HepG2 (cell line): Measurements from ENCODE around the gene ZFAND2A. TPM values are rescaled to one million over a fixed set of nuclear protein-coding genes. Genes with fewer than 3 reads are reported as not detected.

Source experiments
- ARID3A ChIP-seq: IDR thresholded peaks from 2 replicates; pipeline ENCODE4 v1.6.1; 2012; ENCODE audit warnings: low read depth, low read length, improper control_type of control experiment
- ATF2 ChIP-seq: sonication (generic); formaldehyde crosslinking; IDR thresholded peaks from 2 replicates; pipeline ENCODE4 v1.4.0; 2020; ENCODE audit warnings: missing genetic modification reagents
- DR1 ChIP-seq: sonication (generic); formaldehyde crosslinking; IDR thresholded peaks from 2 replicates; pipeline ENCODE4 v1.8.0; 2021; ENCODE audit warnings: mild to moderate bottlenecking, missing genetic modification reagents, inconsistent platforms
- KDM3A ChIP-seq: IDR thresholded peaks from 2 replicates; pipeline ENCODE4 v1.6.1; 2018; ENCODE audit warnings: low read depth, missing compliant biosample characterization
- KDM5B ChIP-seq: sonication (generic); formaldehyde crosslinking; IDR thresholded peaks from 2 replicates; pipeline ENCODE4 v1.4.0; 2020; ENCODE audit warnings: missing genetic modification reagents, mild to moderate bottlenecking, borderline replicate concordance
- KLF16 ChIP-seq, 2 experiments: sonication (generic) in 1 of 2; formaldehyde crosslinking in 1 of 2; IDR thresholded peaks; 2 replicates each; pipeline versions ENCODE4 v1.6.1 to v1.8.0; 2016 to 2023; ENCODE audit warnings: missing genetic modification reagents in 2 of 2, missing compliant biosample characterization in 1 of 2
- MAFK ChIP-seq, 2 experiments: IDR thresholded peaks in 1 of 2; conservative IDR thresholded peaks in 1 of 2; 2 replicates each; pipeline ENCODE4 v1.6.1; 2011; ENCODE audit warnings: improper control_type of control experiment in 2 of 2, low read length in 2 of 2
- MNT ChIP-seq: fragments of 450-650 bp; IDR thresholded peaks from 2 replicates; pipeline ENCODE4 v1.6.1; 2016
- MYC ChIP-seq: sonication (generic); formaldehyde crosslinking; IDR thresholded peaks from 2 replicates; pipeline ENCODE4 v1.9.0; 2021; ENCODE audit warnings: missing genetic modification reagents, borderline replicate concordance
- PHF8 ChIP-seq: sonication (generic); formaldehyde crosslinking; IDR thresholded peaks from 2 replicates; pipeline ENCODE4 v1.5.0; 2020; ENCODE audit warnings: missing genetic modification reagents
- PRDM10 ChIP-seq: sonication (generic); formaldehyde crosslinking; IDR thresholded peaks from 2 replicates; pipeline ENCODE4 v1.4.0; 2020; ENCODE audit warnings: low read depth, missing genetic modification reagents
- RBFOX2 ChIP-seq: fragments of 200-400 bp; formaldehyde crosslinking; IDR thresholded peaks from 2 replicates; pipeline ENCODE4 v1.6.1; 2017; ENCODE audit warnings: low read depth, mild to moderate bottlenecking, low read length
- TFDP1 ChIP-seq: IDR thresholded peaks from 2 replicates; pipeline ENCODE4 v1.6.1; 2016; ENCODE audit warnings: missing compliant biosample characterization, missing genetic modification reagents, borderline replicate concordance
- ZNF225 ChIP-seq: sonication (generic); formaldehyde crosslinking; IDR thresholded peaks from 2 replicates; pipeline ENCODE4 v1.4.0; 2020; ENCODE audit warnings: mild to moderate bottlenecking, missing genetic modification reagents
- ZNF350 ChIP-seq: sonication (generic); formaldehyde crosslinking; IDR thresholded peaks from 2 replicates; pipeline ENCODE4 v1.4.0; 2020; ENCODE audit warnings: mild to moderate bottlenecking, low read depth, missing genetic modification reagents, borderline replicate concordance
- ZNF44 ChIP-seq: sonication (generic); formaldehyde crosslinking; IDR thresholded peaks from 2 replicates; pipeline ENCODE4 v1.5.1; 2020; ENCODE audit warnings: mild to moderate bottlenecking, missing genetic modification reagents
- ZNF547 ChIP-seq: sonication (generic); formaldehyde crosslinking; IDR thresholded peaks from 2 replicates; pipeline ENCODE4 v1.5.1; 2020; ENCODE audit warnings: mild to moderate bottlenecking, missing genetic modification reagents
- ZNF564 ChIP-seq: sonication (generic); formaldehyde crosslinking; IDR thresholded peaks from 2 replicates; pipeline ENCODE4 v1.8.1; 2023; ENCODE audit warnings: mild to moderate bottlenecking, missing genetic modification reagents
- ZNF761 ChIP-seq: sonication (generic); formaldehyde crosslinking; conservative IDR thresholded peaks from 2 replicates; pipeline ENCODE4 v1.4.0; 2020; ENCODE audit warnings: mild to moderate bottlenecking, missing genetic modification reagents
- polyA plus RNA-seq, 8 experiments: library from polyadenylated mRNA; depleted of rRNA in 3 of 8; stranded (reverse) in 7 of 8; unstranded in 1 of 8; fragments of >200 nt; fragmentation: Illumina TruSeq in 4 of 8; extraction: Trizol in 4 of 8; gene quantifications; 2 replicates each; pipeline versions ENCODE4 v1.2.1 to v1.2.3, GENCODE V29; 2011 to 2016; ENCODE audit warnings: low read depth in 4 of 8, missing spikeins in 1 of 8, mixed read lengths in 1 of 8; ENCODE audit not compliant: insufficient read depth in 1 of 8
- total RNA-seq, 5 experiments: library from RNA; depleted of rRNA; stranded (reverse); fragments of >200 nt; fragmentation: Illumina TruSeq; extraction: Trizol; gene quantifications; 2 replicates each; pipeline ENCODE4 v1.2.3, GENCODE V29; 2016; ENCODE audit warnings: low read depth in 1 of 5

Gene ZFAND2A
- total and polyA plus RNA-seq, 2 of the 13 experiments (the other 11 are each of a cell fraction or from before 2014, with no cell fraction given): 140 to 153 TPM

GRCh38 chr7:1159891-1160669 is at the start of gene ZFAND2A (continued):
- TF ChIP-seq TFDP1 (CRISPR knock-in tag): peak; percentile 42; the same call in 1 of the 2 replicates
- peak; percentile 44; the same call in 1 of the 2 replicates for TF ChIP-seq ZNF44 (CRISPR knock-in tag)
- 0 out of 2 replicates have a peak, but pooled peaks have one; percentile 12 for TF ChIP-seq MYC
- TF ChIP-seq ZNF225 (CRISPR knock-in tag): no peak
- TF ChIP-seq DR1 (CRISPR knock-in tag): peak; percentile 75
- peak; percentile 42; the same call in 1 of the 2 replicates for TF ChIP-seq ZNF350 (CRISPR knock-in tag)
- no peak for TF ChIP-seq ARID3A
- TF ChIP-seq ZNF564: peak; percentile 65; the same call in 1 of the 2 replicates
- peak; percentile 98 for TF ChIP-seq RBFOX2
- TF ChIP-seq MAFK (conservative IDR thresholded peaks at IDR 0.05 in 1 of 2, IDR thresholded peaks at IDR 0.05 in 1 of 2; ENCODE audit: low read length in 2 of 2): peak; percentile 49 to 74
- TF ChIP-seq MNT: peak; percentile 55; the same call in 1 of the 2 replicates
- no peak for TF ChIP-seq ZNF761 (CRISPR knock-in tag)
- peak; percentile 38 for TF ChIP-seq PRDM10 (CRISPR knock-in tag)
- 0 out of 4 replicates have a peak, but pooled peaks of 1 of the 2 experiments have one; percentile 50 for TF ChIP-seq KLF16 (CRISPR knock-in tag; IDR thresholded peaks at IDR 0.05)
- TF ChIP-seq ZNF547 (CRISPR knock-in tag): peak; percentile 45; the same call in 1 of the 2 replicates
- TF ChIP-seq ATF2: peak; percentile 71
- peak; percentile 78 for TF ChIP-seq PHF8 (CRISPR knock-in tag)
- peak; percentile 67 for TF ChIP-seq KDM5B (CRISPR knock-in tag)
- TF ChIP-seq KDM3A (CRISPR knock-in tag): 0 out of 2 replicates have a peak, but pooled peaks have one; percentile 70
